Transverse colon (tissue), 4 donors: ENCODE results near the gene FLYWCH1. TPM values are rescaled to one million over a fixed set of nuclear protein-coding genes. Genes with fewer than 3 reads are reported as not detected.

ENCODE experiments used
- DNase-seq: peaks from one replicate; pipeline ENCODE4 v3.0.0-alpha.2; 2019
- H3K27ac ChIP-seq, 4 donors: fragments of 200-600 bp; sonication (generic); 2 replicates each; pipeline ENCODE4 v1.5.1; 2016 to 2018; ENCODE audit warnings: inconsistent platforms in 4 of 4
- H3K27me3 ChIP-seq: fragments of 200-600 bp; sonication (generic); 2 replicates; pipeline ENCODE4 v1.5.1; 2017; ENCODE audit warnings: inconsistent platforms
- H3K36me3 ChIP-seq, 4 donors: fragments of 200-600 bp; sonication (generic); 2 replicates each; pipeline ENCODE4 v1.5.1; 2017 to 2019; ENCODE audit warnings: inconsistent platforms in 4 of 4
- H3K4me1 ChIP-seq, 4 donors: fragments of 200-600 bp; sonication (generic); 2 replicates each; pipeline ENCODE4 v1.5.1; 2017 to 2020; ENCODE audit warnings: inconsistent platforms in 4 of 4
- H3K4me3 ChIP-seq, 4 donors: fragments of 200-600 bp; sonication (generic); 1 replicate in 1 of 4; 2 replicates in 3 of 4; pipeline versions ENCODE4 v1.5.1 to v1.6.1; 2017 to 2019; ENCODE audit warnings: inconsistent platforms in 4 of 4
- H3K9me3 ChIP-seq, 2 donors: fragments of 200-600 bp; sonication (generic); 2 replicates each; pipeline ENCODE4 v1.5.1; 2017 to 2019; ENCODE audit warnings: inconsistent platforms in 2 of 2
- EP300 ChIP-seq: sonication (generic); formaldehyde crosslinking; IDR thresholded peaks from one replicate; pipeline ENCODE4 v1.6.1; 2017; ENCODE audit warnings: antibody characterized with exemption, low read depth
- POLR2A ChIP-seq: fragments of 450-650 bp; IDR thresholded peaks from one replicate; pipeline ENCODE4 v1.6.1; 2016; ENCODE audit warnings: antibody characterized with exemption, mild to moderate bottlenecking, moderate library complexity
- POLR2AphosphoS5 ChIP-seq, 3 donors: sonication (generic); formaldehyde crosslinking; IDR thresholded peaks; one replicate each; pipeline ENCODE4 v1.6.1; 2016; ENCODE audit warnings: antibody characterized with exemption in 3 of 3
- WGBS, 2 donors: methylation state at CpG; one replicate each; pipeline ENCODE4 v1.1.5; 2018; ENCODE audit warnings: low coverage in 1 of 2; 5-methylcytosine and 5-hydroxymethylcytosine counted together
- in situ Hi-C, 4 donors: fragments of 200-750 bp; cut with MboI; loops; one replicate each; pipeline versions ENCODE4 v1.15.0 to v1.15.1; 2017; ENCODE audit warnings: low sequenced_read_pairs in 3 of 4, low pct_ligation_motif_present in 1 of 4, low pct_unique_long_range_greater_than_20kb in 1 of 4
- intact Hi-C: fragments of 100-400 bp; cut with DNase I; formaldehyde crosslinking; loops from one replicate; pipeline ENCODE4 v1.15.1; 2023; ENCODE audit warnings: low total_unique reads
- total RNA-seq, 4 donors: library from RNA; depleted of rRNA; stranded (reverse); fragments of >200 nt; gene quantifications; one replicate each; pipeline ENCODE4 v1.1.0, GENCODE V29; 2016
- TF ChIP-seq, protein P1 (sequence below), 5 experiments: fragments of 200-600 bp in 3 of 5; fragments of 450-650 bp in 2 of 5; sonication (generic) in 3 of 5; IDR thresholded peaks; 1 replicate in 2 of 5; 2 replicates in 3 of 5; pipeline ENCODE4 v1.5.1; 2016 to 2017; ENCODE audit warnings: antibody characterized with exemption in 5 of 5, inconsistent platforms in 3 of 5, mild to moderate bottlenecking in 2 of 5, moderate library complexity in 1 of 5

Gene FLYWCH1
- total RNA-seq, 4 donors from 2014 or later, result 29.1 to 59.1 (median 34.6) TPM

DNA sequence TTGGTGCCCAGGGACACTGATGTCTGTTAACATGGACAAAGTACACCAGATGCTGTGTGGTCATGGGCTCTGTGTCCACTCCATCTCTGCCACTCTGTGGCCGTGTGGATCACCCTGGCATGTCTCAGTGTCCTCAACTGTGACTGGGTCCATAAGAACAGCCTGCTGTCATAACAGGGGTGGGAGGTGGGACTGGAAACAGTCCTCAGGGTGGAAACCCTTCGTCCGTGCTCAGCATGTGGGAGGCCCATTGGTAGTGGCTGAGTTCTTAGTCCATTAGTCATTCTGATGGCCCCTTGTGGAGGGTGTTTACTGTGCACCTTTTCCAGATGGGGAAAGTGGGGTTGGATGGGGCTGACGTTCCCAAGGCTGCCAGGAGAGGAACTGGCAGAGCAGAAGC lies 15.9 kb upstream of the FLYWCH1 start:
- DNase-seq, result no peak
- H3K4me1 ChIP-seq, result no peaks in the 10 kb centered on the region
- H3K27ac ChIP-seq, result no peak overlapping the region
- WGBS, 2 donors, result 72% methylated on average over 4 of the region's 4 CpGs; no CpG with 5 or more reads in 1 of the 2 donors
- intact Hi-C loops, result no loop called here
- no peaks in the 10 kb centered on the region for H3K27me3 ChIP-seq
- in situ Hi-C loops, result no loop called here
- TF ChIP-seq EP300, result no peak
- no peak for TF ChIP-seq POLR2AphosphoS5 (IDR thresholded peaks at IDR 0.05)
- TF ChIP-seq, protein P1, sequence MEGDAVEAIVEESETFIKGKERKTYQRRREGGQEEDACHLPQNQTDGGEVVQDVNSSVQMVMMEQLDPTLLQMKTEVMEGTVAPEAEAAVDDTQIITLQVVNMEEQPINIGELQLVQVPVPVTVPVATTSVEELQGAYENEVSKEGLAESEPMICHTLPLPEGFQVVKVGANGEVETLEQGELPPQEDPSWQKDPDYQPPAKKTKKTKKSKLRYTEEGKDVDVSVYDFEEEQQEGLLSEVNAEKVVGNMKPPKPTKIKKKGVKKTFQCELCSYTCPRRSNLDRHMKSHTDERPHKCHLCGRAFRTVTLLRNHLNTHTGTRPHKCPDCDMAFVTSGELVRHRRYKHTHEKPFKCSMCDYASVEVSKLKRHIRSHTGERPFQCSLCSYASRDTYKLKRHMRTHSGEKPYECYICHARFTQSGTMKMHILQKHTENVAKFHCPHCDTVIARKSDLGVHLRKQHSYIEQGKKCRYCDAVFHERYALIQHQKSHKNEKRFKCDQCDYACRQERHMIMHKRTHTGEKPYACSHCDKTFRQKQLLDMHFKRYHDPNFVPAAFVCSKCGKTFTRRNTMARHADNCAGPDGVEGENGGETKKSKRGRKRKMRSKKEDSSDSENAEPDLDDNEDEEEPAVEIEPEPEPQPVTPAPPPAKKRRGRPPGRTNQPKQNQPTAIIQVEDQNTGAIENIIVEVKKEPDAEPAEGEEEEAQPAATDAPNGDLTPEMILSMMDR (IDR thresholded peaks at IDR 0.05), result no peak
- no peak for TF ChIP-seq POLR2A
- no peaks in the 10 kb centered on the region for H3K9me3 ChIP-seq
- peaks cover 0 to 5% (median 0%) of the 10 kb centered on the region in 4 donors for H3K36me3 ChIP-seq
- H3K4me3 ChIP-seq, result no peak overlapping the region

DNA sequence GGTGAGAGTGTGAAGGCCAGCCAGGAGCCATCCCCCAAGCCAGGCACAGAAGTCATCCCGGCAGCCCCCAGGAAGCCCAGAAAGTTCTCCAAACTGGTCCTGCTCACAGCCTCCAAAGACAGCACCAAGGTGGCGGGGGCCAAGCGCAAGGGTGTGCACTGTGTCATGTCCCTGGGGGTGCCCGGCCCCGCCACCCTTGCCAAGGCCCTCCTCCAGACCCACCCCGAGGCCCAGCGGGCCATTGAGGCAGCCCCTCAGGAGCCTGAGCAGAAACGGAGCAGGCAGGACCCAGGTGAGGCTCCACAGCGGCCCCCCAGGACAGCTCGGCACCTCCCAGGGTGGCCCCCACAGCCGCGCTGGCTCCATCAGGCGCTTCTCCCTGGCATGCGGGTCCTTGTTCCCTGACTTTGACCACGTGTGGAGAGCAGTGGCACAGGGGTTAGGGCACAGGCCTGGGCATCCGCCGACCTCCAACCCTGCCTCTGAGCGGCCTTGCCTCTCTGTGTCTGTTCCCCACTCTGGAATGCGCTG lies 15.2 kb upstream of the FLYWCH1 start:
- TF ChIP-seq, protein P1 (IDR thresholded peaks at IDR 0.05), result no peak
- TF ChIP-seq EP300, result no peak
- TF ChIP-seq POLR2AphosphoS5 (IDR thresholded peaks at IDR 0.05), result no peak
- no peak for TF ChIP-seq POLR2A
- no peaks in the 10 kb centered on the region for H3K9me3 ChIP-seq
- 97 to 100% methylated on average over 2 to 14 of the region's 19 CpGs for WGBS, 2 donors

DNA sequence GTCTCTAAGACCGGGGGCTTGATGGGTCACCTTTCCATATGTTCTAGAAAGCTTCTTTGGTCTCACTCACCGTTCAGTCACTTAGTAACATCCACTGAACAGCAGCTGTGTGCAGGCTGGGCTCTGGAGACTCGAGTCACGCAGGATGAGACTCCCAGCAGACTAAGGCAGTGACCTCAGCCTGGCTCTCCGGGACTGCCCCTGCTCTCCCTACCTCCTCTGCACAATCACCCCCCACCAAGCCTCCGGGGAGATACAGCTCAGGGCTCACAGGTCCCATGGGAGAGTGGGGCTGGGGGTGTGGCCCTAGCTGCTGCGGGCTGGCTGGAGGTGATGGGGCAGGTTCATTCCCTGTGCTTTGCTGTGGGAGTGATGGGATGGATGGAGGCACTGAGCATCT lies 14.6 kb upstream of the FLYWCH1 start:
- TF ChIP-seq POLR2A (no peak), POLR2AphosphoS5 (IDR thresholded peaks at IDR 0.05) (no peak)
- in situ Hi-C loops (no loop called here), intact Hi-C loops (no loop called here)
- 71% methylated on average over 7 of the region's 7 CpGs; no CpG with 5 or more reads in 1 of the 2 donors for WGBS, 2 donors
- Histone ChIP-seq H3K27me3 (no peaks in the 10 kb centered on the region), H3K9me3 (no peaks in the 10 kb centered on the region), H3K4me1 (no peaks in the 10 kb centered on the region), H3K36me3 (peaks cover 0 to 5% (median 0%) of the 10 kb centered on the region in 4 donors), H3K4me3 (no peak overlapping the region), H3K27ac (no peak overlapping the region)
- DNase-seq, result no peak

More for the DNA sequence above, 15.2 kb upstream of the FLYWCH1 start:
- H3K27me3 ChIP-seq, result no peaks in the 10 kb centered on the region
- no peak overlapping the region for H3K27ac ChIP-seq
- no peak overlapping the region for H3K4me3 ChIP-seq
- intact Hi-C loops (no loop called here), in situ Hi-C loops (no loop called here)
- no peak for DNase-seq
- H3K36me3 ChIP-seq, result peaks cover 0 to 5% (median 0%) of the 10 kb centered on the region in 4 donors
- H3K4me1 ChIP-seq, result no peaks in the 10 kb centered on the region

DNA sequence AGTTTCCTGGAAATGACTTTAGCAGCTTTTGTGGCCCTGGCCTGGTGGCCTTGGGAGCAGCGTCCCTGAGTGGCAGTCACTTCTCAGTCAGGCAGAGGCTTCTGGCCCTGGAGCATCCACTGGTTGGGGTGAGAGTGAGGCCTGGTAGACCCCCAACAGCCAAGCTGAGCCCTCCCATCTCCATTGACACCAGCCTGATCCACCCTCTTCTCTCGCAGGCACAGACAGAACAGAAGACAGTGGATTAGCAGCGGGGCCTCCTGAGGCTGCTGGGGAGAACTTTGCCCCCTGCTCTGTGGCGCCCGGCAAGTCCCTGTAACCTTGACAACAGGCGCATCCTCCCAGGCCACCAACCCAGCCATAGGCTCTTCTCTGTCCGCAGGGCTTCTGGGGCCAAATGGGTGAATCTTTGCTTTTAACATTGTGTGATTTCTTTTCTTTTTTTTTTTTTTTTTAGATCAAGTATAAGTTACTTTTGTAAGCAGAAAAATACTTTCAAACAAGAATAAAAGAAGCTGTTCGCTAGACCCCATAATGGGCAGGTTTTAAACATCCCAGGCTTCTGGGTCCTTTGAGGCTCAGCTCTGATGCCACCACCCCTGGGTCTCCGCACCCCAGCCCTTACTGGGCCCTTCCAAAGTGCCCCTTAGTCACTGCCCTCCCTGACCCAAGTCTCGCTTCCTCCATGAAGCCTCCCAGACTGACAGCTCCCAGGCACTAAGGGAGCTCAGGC lies 12.7 kb upstream of the FLYWCH1 start:
- in situ Hi-C loops, result no loop called here

More for the DNA sequence above, 12.7 kb upstream of the FLYWCH1 start:
- H3K36me3 ChIP-seq, result peaks cover 0 to 5% (median 0%) of the 10 kb centered on the region in 4 donors
- TF ChIP-seq POLR2AphosphoS5 (IDR thresholded peaks at IDR 0.05) (no peak), EP300 (no peak), POLR2A (no peak)
- TF ChIP-seq, protein P1 (IDR thresholded peaks at IDR 0.05), result no peak
- peaks cover 3 to 8% (median 7%) of the 10 kb centered on the region in 4 donors for H3K4me1 ChIP-seq
- no peaks in the 10 kb centered on the region for H3K9me3 ChIP-seq
- intact Hi-C loops, result no loop called here
- DNase-seq, result no peak
- WGBS, 2 donors, result 72 to 80% methylated on average over 1 to 10 of the region's 10 CpGs
- no peak overlapping the region for H3K4me3 ChIP-seq
- no peaks in the 10 kb centered on the region for H3K27me3 ChIP-seq
- H3K27ac ChIP-seq, result no peak overlapping the region
